HG02970 (cell line): ENCODE data around the gene YOD1.
A peak's percentile ranks its signal among the peaks of the same experiment; 100 is the strongest.
"Not testable (repeated sequence)": the region's sequence is repeated elsewhere in the genome, so short reads cannot be mapped to it uniquely, and the experiment has no call there.

Experiments
- ATAC-seq: cut with Tn5 transposase; IDR thresholded peaks from one replicate; pipeline ENCODE4 v1.9.1; 2021; ENCODE audit warnings: mild to moderate bottlenecking, moderate library complexity, moderate number of reproducible peaks; ENCODE audit not compliant: unreplicated experiment, low FRiP score

YOD1 gene

GRCh38 chr1:207050480-207051190 lies 373 bp downstream of the YOD1 start:
- peak; percentile 55 for ATAC-seq

GRCh38 chr1:207049974-207050391 lies 1.0 kb downstream of the YOD1 start:
- ATAC-seq = no peak

GRCh38 chr1:207049514-207049913 lies 1.5 kb downstream of the YOD1 start:
- ATAC-seq = no peak

- no peak for ATAC-seq
Observed at GRCh38 chr1:207049054-207049453, 2.0 kb downstream of the YOD1 start.

- no peak for ATAC-seq
Observed at GRCh38 chr1:207048041-207048440, 3.0 kb downstream of the YOD1 start.

- no peak for ATAC-seq
Observed at GRCh38 chr1:207047505-207047904, 3.5 kb downstream of the YOD1 start.

- ATAC-seq = no peak
Observed at GRCh38 chr1:207045453-207045852, 5.6 kb downstream of the YOD1 start.

- not testable (repeated sequence) for ATAC-seq
Observed at GRCh38 chr1:207041397-207041796, 9.6 kb downstream of the YOD1 start.

GRCh38 chr1:207040181-207040533 lies 10.9 kb downstream of the YOD1 start:
- ATAC-seq = no peak

GRCh38 chr1:207039380-207040180 lies 11.4 kb downstream of the YOD1 start:
- ATAC-seq = no peak

- no peak for ATAC-seq
Observed at GRCh38 chr1:207036865-207037264, 14.1 kb downstream of the YOD1 start.

- ATAC-seq = no peak
Observed at GRCh38 chr1:207035877-207036551, 15.0 kb downstream of the YOD1 start.

- ATAC-seq = no peak
Observed at GRCh38 chr1:207034998-207035397, 16.0 kb downstream of the YOD1 start.

GRCh38 chr1:207034208-207034607 lies 16.8 kb downstream of the YOD1 start:
- no peak for ATAC-seq

- ATAC-seq = no peak
Observed at GRCh38 chr1:207033302-207033701, 17.7 kb downstream of the YOD1 start.

GRCh38 chr1:207032528-207033017 lies 18.4 kb downstream of the YOD1 start, which contains the start of gene C1orf116:
Gene C1orf116 (minus strand): TSS chr1:207032756. CDS start chr1:207027598, 5,158 bp downstream.
- no peak for ATAC-seq

- ATAC-seq = no peak
Observed at GRCh38 chr1:207031632-207032264, 19.3 kb downstream of the YOD1 start.

- ATAC-seq = no peak
Observed at GRCh38 chr1:207031016-207031415, 20.0 kb downstream of the YOD1 start.

- no peak for ATAC-seq
Observed at GRCh38 chr1:207030522-207031009, 20.4 kb downstream of the YOD1 start.

- ATAC-seq = no peak
Observed at GRCh38 chr1:207029701-207030521, 21.1 kb downstream of the YOD1 start.
